HG03196 (cell line): ENCODE data around the gene PCBP4.

Experiments used
- ATAC-seq: cut with Tn5 transposase; IDR thresholded peaks from one replicate; pipeline ENCODE4 v1.9.1; 2021; ENCODE audit not compliant: unreplicated experiment

The PCBP4 gene

GRCh38 chr3:51921081-51921578 is 46.1 kb downstream of the PCBP4 start:
- ATAC-seq: no peak

GRCh38 chr3:51916418-51916817 is 50.8 kb downstream of the PCBP4 start:
- ATAC-seq: no peak

GRCh38 chr3:51908026-51908425 is 59.2 kb downstream of the PCBP4 start:
- no peak for ATAC-seq
